Suprapubic skin (tissue), 4 donors: ENCODE results near the gene LITAF. TPM values are rescaled to one million over a fixed set of nuclear protein-coding genes. Genes with fewer than 3 reads are reported as not detected.
"Not testable (repeated sequence)": the region's sequence is repeated elsewhere in the genome, so short reads cannot be mapped to it uniquely, and the experiment has no call there.

ENCODE experiments used
- DNase-seq, 2 donors: peaks; one replicate each; pipeline ENCODE4 v3.0.0-alpha.2; 2019; ENCODE audit warnings: low spot score in 2 of 2
- H3K27ac ChIP-seq: fragments of 200-600 bp; sonication (generic); one replicate; pipeline ENCODE4 v1.5.1; 2019
- H3K27me3 ChIP-seq: fragments of 200-600 bp; sonication (generic); one replicate; pipeline ENCODE4 v1.5.1; 2019
- H3K36me3 ChIP-seq: fragments of 200-600 bp; sonication (generic); one replicate; pipeline ENCODE4 v1.5.1; 2019
- H3K4me1 ChIP-seq: fragments of 200-600 bp; sonication (generic); one replicate; pipeline ENCODE4 v1.5.1; 2019
- H3K4me3 ChIP-seq: fragments of 200-600 bp; sonication (generic); one replicate; pipeline ENCODE4 v1.5.1; 2019; ENCODE audit warnings: mild to moderate bottlenecking
- H3K9me3 ChIP-seq: fragments of 200-600 bp; sonication (generic); one replicate; pipeline ENCODE4 v1.5.1; 2019
- CTCF ChIP-seq, 2 donors: fragments of 200-600 bp in 1 of 2; fragments of 450-650 bp in 1 of 2; sonication (generic) in 1 of 2; IDR thresholded peaks; one replicate each; pipeline ENCODE4 v1.5.1; 2016 to 2019; ENCODE audit warnings: antibody characterized with exemption in 2 of 2, mild to moderate bottlenecking in 1 of 2, moderate library complexity in 1 of 2
- EP300 ChIP-seq: sonication (generic); formaldehyde crosslinking; IDR thresholded peaks from one replicate; pipeline ENCODE4 v1.6.1; 2017; ENCODE audit warnings: antibody characterized with exemption
- POLR2A ChIP-seq, 2 donors: fragments of 450-650 bp; IDR thresholded peaks; one replicate each; pipeline ENCODE4 v1.6.1; 2017; ENCODE audit warnings: antibody characterized with exemption in 2 of 2, mild to moderate bottlenecking in 2 of 2, moderate library complexity in 2 of 2
- POLR2AphosphoS5 ChIP-seq, 3 donors: sonication (generic); formaldehyde crosslinking; IDR thresholded peaks; one replicate each; pipeline ENCODE4 v1.6.1; 2017; ENCODE audit warnings: antibody characterized with exemption in 3 of 3
- WGBS: methylation state at CpG from one replicate; pipeline ENCODE4 v1.1.5; 2018; 5-methylcytosine and 5-hydroxymethylcytosine counted together
- total RNA-seq, 4 donors: library from RNA; depleted of rRNA; stranded (reverse); fragments of >200 nt; gene quantifications; one replicate each; pipeline ENCODE4 v1.1.0, GENCODE V29; 2016

The LITAF gene
- total RNA-seq, 4 donors from 2014 or later = 48.8 to 82.2 (median 72.8) TPM

- no peaks in the 10 kb centered on the region for H3K27me3 ChIP-seq
- no peaks in the 10 kb centered on the region for H3K9me3 ChIP-seq
- no peak for TF ChIP-seq CTCF (IDR thresholded peaks at IDR 0.05)
- TF ChIP-seq POLR2AphosphoS5 (IDR thresholded peaks at IDR 0.05) = no peak
- TF ChIP-seq EP300 = no peak
- TF ChIP-seq POLR2A (IDR thresholded peaks at IDR 0.05) = no peak
- no peak overlapping the region for H3K27ac ChIP-seq
- H3K4me1 ChIP-seq = no peaks in the 10 kb centered on the region
- no peak overlapping the region for H3K4me3 ChIP-seq
- DNase-seq = no peak
- WGBS = 69% methylated on average over 12 of the region's 12 CpGs
- H3K36me3 ChIP-seq = no peaks in the 10 kb centered on the region
Measured at GRCh38 chr16:11510178-11510973, 76.3 kb downstream of the LITAF start.

- no peaks in the 10 kb centered on the region for H3K27me3 ChIP-seq
- TF ChIP-seq EP300 (no peak), CTCF (IDR thresholded peaks at IDR 0.05) (no peak), POLR2A (IDR thresholded peaks at IDR 0.05) (no peak)
- no peaks in the 10 kb centered on the region for H3K36me3 ChIP-seq
- no peaks in the 10 kb centered on the region for H3K4me1 ChIP-seq
- no peak overlapping the region for H3K4me3 ChIP-seq
- DNase-seq = no peak
- H3K27ac ChIP-seq = no peak overlapping the region
- no peaks in the 10 kb centered on the region for H3K9me3 ChIP-seq
- 58% methylated on average over 3 of the region's 3 CpGs for WGBS
Measured at GRCh38 chr16:11507991-11508390, 78.7 kb downstream of the LITAF start.

GRCh38 chr16:11507350-11507749, 79.4 kb downstream of the LITAF start:
- no peak for TF ChIP-seq CTCF (IDR thresholded peaks at IDR 0.05)
- TF ChIP-seq POLR2A (IDR thresholded peaks at IDR 0.05) = no peak
- TF ChIP-seq POLR2AphosphoS5 (IDR thresholded peaks at IDR 0.05) = no peak
- TF ChIP-seq EP300 = no peak
- Histone ChIP-seq H3K27me3 (no peaks in the 10 kb centered on the region), H3K4me1 (no peaks in the 10 kb centered on the region), H3K4me3 (no peak overlapping the region), H3K9me3 (no peaks in the 10 kb centered on the region), H3K27ac (no peak overlapping the region), H3K36me3 (no peaks in the 10 kb centered on the region)
- 98% methylated on average over 7 of the region's 7 CpGs for WGBS
- DNase-seq = no peak

- H3K36me3 ChIP-seq = no peaks in the 10 kb centered on the region
- no peaks in the 10 kb centered on the region for H3K4me1 ChIP-seq
- WGBS = 87% methylated on average over 11 of the region's 12 CpGs
- no peaks in the 10 kb centered on the region for H3K9me3 ChIP-seq
- no peak for DNase-seq
- TF ChIP-seq EP300 = no peak
- no peak for TF ChIP-seq CTCF (IDR thresholded peaks at IDR 0.05)
- TF ChIP-seq POLR2A (IDR thresholded peaks at IDR 0.05) = no peak
- no peak for TF ChIP-seq POLR2AphosphoS5 (IDR thresholded peaks at IDR 0.05)
- H3K27me3 ChIP-seq = no peaks in the 10 kb centered on the region
- no peak overlapping the region for H3K27ac ChIP-seq
- no peak overlapping the region for H3K4me3 ChIP-seq
Measured at GRCh38 chr16:11506741-11507305, 79.9 kb downstream of the LITAF start.

- H3K4me3 ChIP-seq, H3K36me3 ChIP-seq, H3K27me3 ChIP-seq, H3K4me1 ChIP-seq, H3K27ac ChIP-seq, DNase-seq, H3K9me3 ChIP-seq: not testable (repeated sequence)
- 94% methylated on average over 13 of the region's 13 CpGs for WGBS
Measured at GRCh38 chr16:11504261-11504660, 82.5 kb downstream of the LITAF start.
